GM15510 (cell line): ENCODE results near the gene TAS2R60.

Source experiments
- POLR2A ChIP-seq: IDR thresholded peaks from 3 replicates; pipeline ENCODE4 v1.6.1; 2011; ENCODE audit warnings: borderline replicate concordance; ENCODE audit not compliant: insufficient read length; ENCODE audit errors: extremely low read depth

TAS2R60 gene

DNA sequence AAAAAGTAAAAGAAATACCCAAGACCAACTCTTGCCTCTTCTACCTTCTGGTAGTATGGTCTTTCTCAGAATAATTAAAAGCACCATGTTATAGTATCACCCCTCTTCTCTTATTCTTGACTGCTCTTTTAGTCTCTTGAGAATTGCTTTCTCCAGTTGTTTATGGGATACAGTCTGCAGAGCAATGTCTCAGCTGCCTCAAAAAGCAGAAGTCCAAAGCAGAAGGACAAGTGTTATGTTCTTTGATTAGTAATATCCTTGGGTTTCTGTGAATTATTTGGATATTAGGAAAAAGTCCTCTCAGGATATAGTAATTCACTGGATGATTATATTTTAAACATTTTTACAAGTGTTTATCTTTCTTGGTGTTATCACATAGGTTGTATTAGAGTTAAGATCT, 41.8 kb downstream of the TAS2R60 start:
- TF ChIP-seq POLR2A: no peak

DNA sequence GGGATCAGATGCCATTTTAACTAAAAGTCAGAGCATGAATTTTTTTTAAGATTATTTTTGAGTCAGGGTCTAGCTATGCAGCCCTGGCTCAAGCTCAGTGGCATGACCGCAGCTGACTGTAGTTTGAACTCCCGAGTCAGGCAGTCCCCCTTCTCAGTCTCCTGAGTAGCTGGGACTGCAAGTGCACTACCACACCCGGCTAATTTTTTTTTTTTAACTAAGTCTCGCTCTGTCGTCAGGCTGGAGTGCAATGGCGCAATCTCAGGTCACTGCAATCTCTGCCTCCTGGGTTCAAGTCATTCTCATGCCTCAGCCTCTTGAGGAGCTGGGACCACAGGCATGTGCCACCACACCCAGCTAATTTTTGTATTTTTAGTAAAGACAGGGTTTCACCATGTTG, 42.2 kb downstream of the TAS2R60 start:
- TF ChIP-seq POLR2A: no peak

DNA sequence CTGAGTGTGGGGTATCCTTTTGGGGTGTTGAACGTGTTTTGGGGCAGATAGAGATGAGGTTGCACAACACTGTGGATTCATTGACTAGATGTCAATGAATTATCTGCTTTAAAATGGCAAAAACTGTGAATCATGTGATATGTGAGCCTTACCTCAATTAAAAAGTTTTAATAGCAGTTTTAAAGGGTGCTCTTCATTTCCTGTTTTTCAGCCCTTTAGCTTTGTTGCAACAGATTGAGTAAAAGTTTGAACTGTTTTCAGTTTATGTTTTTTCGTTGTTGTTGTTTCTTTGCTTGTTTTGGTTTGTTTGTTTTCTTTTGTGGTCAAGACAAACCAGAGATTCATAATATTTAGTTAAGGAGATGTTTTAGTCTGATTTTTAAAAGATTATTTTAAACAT, 43.8 kb downstream of the TAS2R60 start:
- no peak for TF ChIP-seq POLR2A

GRCh38 chr7:143487566-143487965, 44.3 kb downstream of the TAS2R60 start:
- no peak for TF ChIP-seq POLR2A

DNA sequence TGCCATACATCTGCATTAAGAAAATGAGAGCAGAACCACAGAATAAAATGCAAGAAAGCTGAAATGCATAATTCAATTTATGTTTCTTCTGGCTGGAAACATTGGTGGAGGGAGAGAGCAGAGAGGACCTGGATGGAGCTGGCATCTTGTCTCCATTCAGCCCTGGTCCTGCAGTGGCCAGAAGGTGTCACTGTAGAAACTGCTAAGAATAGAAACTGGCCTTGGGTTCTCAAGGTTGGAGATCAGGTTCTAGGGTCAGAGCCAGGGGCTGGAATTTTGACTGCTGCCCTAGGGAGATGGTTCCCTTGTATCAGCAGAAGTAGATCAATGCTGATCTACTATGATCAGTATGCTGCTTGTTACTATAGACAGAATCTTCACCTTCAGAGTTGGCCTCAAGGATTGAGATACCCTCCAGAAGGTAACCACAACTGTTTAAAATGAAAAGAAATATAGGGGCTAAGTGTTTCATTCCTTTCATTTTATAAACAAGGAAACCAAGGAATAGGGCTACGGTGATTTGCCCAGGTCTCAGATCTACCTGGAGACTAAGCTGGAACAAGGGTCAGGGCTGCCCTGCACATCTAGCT, 47.6 kb downstream of the TAS2R60 start:
- no peak for TF ChIP-seq POLR2A

DNA sequence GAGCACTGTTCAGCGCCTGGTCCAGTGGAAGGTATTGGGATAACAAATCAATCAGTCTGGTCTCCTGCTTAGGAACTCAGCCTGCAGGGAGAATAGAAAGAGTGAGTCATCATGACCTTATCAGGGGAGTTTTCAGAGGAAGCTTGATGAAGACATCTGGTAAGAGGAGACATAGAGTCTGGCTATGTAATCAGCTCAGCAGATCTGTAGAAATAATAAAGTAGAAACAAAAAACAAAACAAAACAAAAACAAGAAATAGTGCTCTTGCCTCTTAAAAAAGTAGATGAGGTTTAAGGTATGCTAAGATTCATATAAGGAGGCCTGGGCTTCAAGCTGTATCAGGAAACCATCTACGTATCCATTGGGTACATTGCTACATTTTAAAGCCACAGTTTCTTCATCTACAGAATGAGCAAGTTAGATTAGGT, 48.8 kb downstream of the TAS2R60 start:
- no peak for TF ChIP-seq POLR2A

- no peak for TF ChIP-seq POLR2A
Observed at GRCh38 chr7:143492799-143493739, 49.8 kb downstream of the TAS2R60 start.

- TF ChIP-seq POLR2A: no peak
Observed at GRCh38 chr7:143493751-143494150, 50.5 kb downstream of the TAS2R60 start.
